ENCODE data around the gene CTDSPL2. TPM values are rescaled to one million over a fixed set of nuclear protein-coding genes. Genes with fewer than 3 reads are reported as not detected.

The CTDSPL2 gene
- total and polyA plus RNA-seq, 10 of the 15 experiments (the other 5 are each of a cell fraction or from before 2014, with no cell fraction given): 10.7 to 77.1 (median 44.9) TPM

DNA sequence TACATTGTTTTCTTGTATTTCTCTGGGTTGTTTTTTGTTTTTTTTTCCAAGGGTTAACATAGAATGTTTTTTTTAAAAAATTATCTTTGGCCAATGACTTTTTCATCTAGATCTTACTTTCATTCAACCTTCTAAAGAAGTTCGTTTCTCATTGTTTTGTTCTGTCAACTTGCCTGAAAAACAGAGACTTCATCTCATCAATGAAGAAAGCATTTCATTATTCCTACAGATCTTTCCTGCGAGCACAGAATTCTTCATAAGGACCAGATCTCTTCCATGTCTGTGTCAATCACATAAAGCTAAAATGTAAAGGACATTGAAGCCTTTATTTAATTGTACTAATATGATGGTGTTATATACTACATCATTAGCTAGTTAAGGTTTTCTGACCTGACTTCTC, 99.8 kb downstream of the CTDSPL2 start:
- H3K36me3 ChIP-seq (ENCODE audit: control insufficient read depth in 2 of 2, insufficient read depth in 2 of 2, low read length in 1 of 2): peaks cover 2 to 3% of the 10 kb centered on the region in 2 experiments
- in situ Hi-C loops (cut with MboI): no loop called here

More for the DNA sequence above, 99.8 kb downstream of the CTDSPL2 start:
- 98% methylated on average over 2 of the region's 2 CpGs for WGBS (ENCODE audit: insufficient coverage, insufficient replicate concordance, low lambda C conversion rate, missing lambda C conversion rate)
- Histone ChIP-seq H3K79me2 (ENCODE audit: control insufficient read depth, insufficient read depth, low read length) (no peaks in the 10 kb centered on the region), H2AFZ (ENCODE audit: control insufficient read depth, low read depth, low read length) (no peak overlapping the region), H4K20me1 (ENCODE audit: control insufficient read depth, insufficient read depth) (no peaks in the 10 kb centered on the region), H3K4me3 (no peak overlapping the region), H3K27ac (ENCODE audit: control insufficient read depth, insufficient read depth) (no peak overlapping the region), H3K9me3 (replicated peaks; ENCODE audit: control insufficient read depth, insufficient read depth, low read length) (no peaks in the 10 kb centered on the region), H3K9ac (ENCODE audit: control insufficient read depth, insufficient read depth, low read length) (no peak overlapping the region), H3K27me3 (replicated peaks in 1 of 2; ENCODE audit: control insufficient read depth in 2 of 2, insufficient read depth in 2 of 2, low read length in 1 of 2) (no peaks in the 10 kb centered on the region), H3K4me2 (ENCODE audit: control insufficient read depth, insufficient read depth) (no peak overlapping the region), H3K4me1 (ENCODE audit: control insufficient read depth, insufficient read depth, low read length) (no peaks in the 10 kb centered on the region)
- ChIA-PET RAD21 (ENCODE audit: unreplicated experiment) (no interaction called here), SMC1A (ENCODE audit: uncharacterized antibody, unreplicated experiment) (no interaction called here), POLR2A (no interaction called here), CTCF (interaction anchor here (0.8 to 1.0 kb wide), 2 partner anchors 9 to 211 kb away, joined by 3 to 4 read pairs; no protein-coding TSS in a partner anchor)
- intact Hi-C loops (cut with micrococcal nuclease; ENCODE audit: unreplicated experiment): no loop called here
- no TSS peak for BruUV-seq (replicated peaks)
- TF ChIP-seq NR2C1 (IDR thresholded peaks at IDR 0.05) (no peak), CBX3 (IDR thresholded peaks at IDR 0.05; ENCODE audit: borderline replicate concordance, low read depth) (no peak), CHD2 (IDR thresholded peaks at IDR 0.05; ENCODE audit: borderline replicate concordance, low read depth, low read length) (no peak), RELA (IDR thresholded peaks at IDR 0.05; ENCODE audit: borderline replicate concordance, partially characterized antibody) (no peak), EGR1 (IDR thresholded peaks at IDR 0.05; ENCODE audit: borderline replicate concordance in 1 of 2, low read depth in 2 of 2, low read length in 2 of 2) (no peak), STAT3 (IDR thresholded peaks at IDR 0.05; ENCODE audit: low read depth, low read length) (no peak), RUNX3 (IDR thresholded peaks at IDR 0.05; ENCODE audit: low read length) (no peak), CREM (IDR thresholded peaks at IDR 0.05; ENCODE audit: low read depth) (no peak), NFIC (IDR thresholded peaks at IDR 0.05; ENCODE audit: low read depth, low read length) (no peak), KAT2A (conservative IDR thresholded peaks at IDR 0.05; ENCODE audit: control insufficient read depth, low read depth, low read length) (no peak), HDAC2 (IDR thresholded peaks at IDR 0.05) (no peak), BHLHE40 (IDR thresholded peaks at IDR 0.05; ENCODE audit: borderline replicate concordance in 1 of 2, low read depth in 2 of 2, low read length in 1 of 2) (no peak), BMI1 (IDR thresholded peaks at IDR 0.05; ENCODE audit: borderline replicate concordance) (no peak)
- TF ChIP-seq, protein P1, sequence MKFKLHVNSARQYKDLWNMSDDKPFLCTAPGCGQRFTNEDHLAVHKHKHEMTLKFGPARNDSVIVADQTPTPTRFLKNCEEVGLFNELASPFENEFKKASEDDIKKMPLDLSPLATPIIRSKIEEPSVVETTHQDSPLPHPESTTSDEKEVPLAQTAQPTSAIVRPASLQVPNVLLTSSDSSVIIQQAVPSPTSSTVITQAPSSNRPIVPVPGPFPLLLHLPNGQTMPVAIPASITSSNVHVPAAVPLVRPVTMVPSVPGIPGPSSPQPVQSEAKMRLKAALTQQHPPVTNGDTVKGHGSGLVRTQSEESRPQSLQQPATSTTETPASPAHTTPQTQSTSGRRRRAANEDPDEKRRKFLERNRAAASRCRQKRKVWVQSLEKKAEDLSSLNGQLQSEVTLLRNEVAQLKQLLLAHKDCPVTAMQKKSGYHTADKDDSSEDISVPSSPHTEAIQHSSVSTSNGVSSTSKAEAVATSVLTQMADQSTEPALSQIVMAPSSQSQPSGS (IDR thresholded peaks at IDR 0.05; ENCODE audit: low read length): no peak
- TF ChIP-seq, protein P2, sequence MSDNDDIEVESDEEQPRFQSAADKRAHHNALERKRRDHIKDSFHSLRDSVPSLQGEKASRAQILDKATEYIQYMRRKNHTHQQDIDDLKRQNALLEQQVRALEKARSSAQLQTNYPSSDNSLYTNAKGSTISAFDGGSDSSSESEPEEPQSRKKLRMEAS (IDR thresholded peaks at IDR 0.05; ENCODE audit: low read depth, low read length): no peak
- TF ChIP-seq, protein P3, sequence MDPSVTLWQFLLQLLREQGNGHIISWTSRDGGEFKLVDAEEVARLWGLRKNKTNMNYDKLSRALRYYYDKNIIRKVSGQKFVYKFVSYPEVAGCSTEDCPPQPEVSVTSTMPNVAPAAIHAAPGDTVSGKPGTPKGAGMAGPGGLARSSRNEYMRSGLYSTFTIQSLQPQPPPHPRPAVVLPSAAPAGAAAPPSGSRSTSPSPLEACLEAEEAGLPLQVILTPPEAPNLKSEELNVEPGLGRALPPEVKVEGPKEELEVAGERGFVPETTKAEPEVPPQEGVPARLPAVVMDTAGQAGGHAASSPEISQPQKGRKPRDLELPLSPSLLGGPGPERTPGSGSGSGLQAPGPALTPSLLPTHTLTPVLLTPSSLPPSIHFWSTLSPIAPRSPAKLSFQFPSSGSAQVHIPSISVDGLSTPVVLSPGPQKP (IDR thresholded peaks at IDR 0.05; ENCODE audit: low read depth, low read length): no peak
- no peak for FAIRE-seq
- ATAC-seq: no peak
- DNase-seq (ENCODE audit: low read depth, low spot score): no peak

Measured in GM12878 (cell line).